Heart right ventricle (tissue), 16 donors: Measurements from ENCODE around the gene SPAG4. TPM values are rescaled to one million over a fixed set of nuclear protein-coding genes. Genes with fewer than 3 reads are reported as not detected.

Source experiments
- ATAC-seq, 8 donors: fragments of 200-7000 bp; cut with Tn5 transposase; one replicate each; pipeline ENCODE4 v1.9.1; 2020; ENCODE audit warnings: mild to moderate bottlenecking in 8 of 8, moderate library complexity in 8 of 8, moderate number of reproducible peaks in 1 of 8
- DNase-seq, 2 donors: peaks; one replicate each; pipeline ENCODE4 v3.0.0-alpha.2; 2020
- H3K27ac ChIP-seq, 10 donors: fragments of 200-600 bp; sonication (generic) in 2 of 10; one replicate each; pipeline versions ENCODE4 v1.5.0 to v1.8.0; 2020 to 2022; ENCODE audit warnings: mild to moderate bottlenecking in 3 of 10
- H3K27me3 ChIP-seq, 7 donors: fragments of 200-600 bp; one replicate each; pipeline ENCODE4 v1.8.0; 2021 to 2022; ENCODE audit warnings: mild to moderate bottlenecking in 2 of 7
- H3K36me3 ChIP-seq, 9 donors: fragments of 200-600 bp; sonication (generic) in 1 of 9; one replicate each; pipeline versions ENCODE4 v1.5.0 to v1.8.0; 2020 to 2022; ENCODE audit warnings: mild to moderate bottlenecking in 2 of 9
- H3K4me1 ChIP-seq, 9 donors: fragments of 200-600 bp; sonication (generic) in 1 of 9; one replicate each; pipeline versions ENCODE4 v1.5.0 to v1.8.0; 2020 to 2022; ENCODE audit warnings: mild to moderate bottlenecking in 4 of 9
- H3K4me3 ChIP-seq, 10 donors: fragments of 200-600 bp; sonication (generic) in 2 of 10; one replicate each; pipeline versions ENCODE4 v1.5.0 to v1.8.0; 2020 to 2022; ENCODE audit warnings: mild to moderate bottlenecking in 7 of 10, moderate library complexity in 2 of 10
- H3K9me3 ChIP-seq, 11 donors: fragments of 200-600 bp in 10 of 11; sonication (generic) in 2 of 11; one replicate each; pipeline versions ENCODE4 v1.5.0 to v1.8.0; 2013 to 2022; ENCODE audit warnings: mild to moderate bottlenecking in 2 of 11, control low read depth in 1 of 11, moderate library complexity in 1 of 11
- CTCF ChIP-seq, 9 donors: fragments of 200-600 bp; sonication (generic) in 2 of 9; IDR thresholded peaks; one replicate each; pipeline versions ENCODE4 v1.5.0 to v1.8.0; 2021 to 2022; ENCODE audit warnings: antibody characterized with exemption in 9 of 9, mild to moderate bottlenecking in 5 of 9, moderate library complexity in 1 of 9
- WGBS, 2 donors: extraction: QIAGEN DNeasy Blood & Tissue Kit; methylation state at CpG; one replicate each; pipeline ENCODE4 v1.1.7; 2013; ENCODE audit warnings: inconsistent platforms in 1 of 2; 5-methylcytosine and 5-hydroxymethylcytosine counted together
- intact Hi-C, 10 donors: fragments of 100-400 bp; cut with DNase I; formaldehyde crosslinking; loops; one replicate each; pipeline versions ENCODE4 v1.11.1 to v1.14.2; 2022
- polyA plus RNA-seq, 2 donors: library from polyadenylated mRNA; stranded (reverse); fragments of 200-250 nt; gene quantifications; one replicate each; pipeline ENCODE4 v1.2.3, GENCODE V29; 2013
- total RNA-seq, 10 donors: library from RNA; stranded (reverse); fragmentation: NEBNext Ultra II Directional in 3 of 10; extraction: Animal tissue kit (Norgen Biotek cat#: 25700) in 3 of 10; gene quantifications; one replicate each; pipeline versions ENCODE4 v1.2.1 to v1.2.4, GENCODE V29; 2021 to 2023
- donor health status: Arrhythmogenic right ventricular cardiomyopathy.
- donor health status: ischemic (EF 13 %, LVEDD 7.1; RV severe dilation, severe dysfunction).
- donor health status: healthy with polysubstance abuse.
- donor health status: DM: no; HTN: yes; CAD: no.
- donor health status: DM: no; HTN: no; CAD: no.
- donor health status: ischemic (EF 25% LVEDD 6.9; RV normal size, moderate dysfunction).
- donor health status: ischemic (EF 25% LVEDD 5.7; RV mildly dilated, moderate dysfunction).
- donor health status: healthy.
- donor health status: DM: yes; HTN: yes; CAD: no.
- donor health status: Ischemic cardiomyopathy.
- donor health status: ischemic (EF 35%, LVEDD 5.7; RV mildly dilated, moderate dysfunction).
- donor health status: nonischemic (EF 11% LVEDD 7.7; RV severe dilation, severe dysfunction).
- donor health status: DM: yes; HTN: yes; CAD: no.
- donor health status: PGD.
- donor health status: ischemic (EF 29% LVEDD 5.4; RV normal size, mild dysfunction).
- donor health status: nonischemic (EF 23%, LVEDD 6.1; RV moderate dilation, normal function).

Gene SPAG4
- total and polyA plus RNA-seq, 12 donors: 2.7 to 11.7 (median 4.3) TPM

GRCh38 chr20:35607003-35607735 is 8.5 kb upstream of the SPAG4 start:
- no peak for ATAC-seq
- TF ChIP-seq CTCF (IDR thresholded peaks at IDR 0.05): no peak
- Histone ChIP-seq H3K36me3 (no peaks in the 10 kb centered on the region), H3K27ac (no peak overlapping the region), H3K9me3 (no peaks in the 10 kb centered on the region), H3K27me3 (peaks cover 0 to 4% (median under 1%) of the 10 kb centered on the region in 7 donors), H3K4me3 (no peak overlapping the region), H3K4me1 (peaks cover 0 to 7% (median 0%) of the 10 kb centered on the region in 9 donors)
- intact Hi-C loops: loop anchor here in 1 of 10 donors (10.0 kb wide), 1 partner anchor 278 kb away; no protein-coding TSS in a partner anchor
- no peak for DNase-seq
- WGBS, 2 donors: 80 to 90% methylated on average over 14 of the region's 14 CpGs

- H3K4me3 ChIP-seq: no peak overlapping the region
- no peak for DNase-seq
- no peak for TF ChIP-seq CTCF (IDR thresholded peaks at IDR 0.05)
- H3K27ac ChIP-seq: no peak overlapping the region
- no peaks in the 10 kb centered on the region for H3K27me3 ChIP-seq
- ATAC-seq: no peak
- H3K4me1 ChIP-seq: peaks cover 2 to 12% (median 5%) of the 10 kb centered on the region in 9 donors
- no peaks in the 10 kb centered on the region for H3K36me3 ChIP-seq
- 72 to 76% methylated on average over 9 of the region's 9 CpGs for WGBS, 2 donors
- intact Hi-C loops: loop anchor here in 2 of 10 donors (10.0 kb wide), 2 partner anchors 54 to 84 kb away; partner anchors contain the start of genes CPNE1 (in 1 of the 2), NFS1 (in 1 of the 2), RBM12 (in 1 of the 2) and ROMO1 (in 1 of the 2)
- no peaks in the 10 kb centered on the region for H3K9me3 ChIP-seq
Observed at GRCh38 chr20:35610833-35611427, 4.7 kb upstream of the SPAG4 start.

- Histone ChIP-seq H3K27ac (no peak overlapping the region), H3K9me3 (no peaks in the 10 kb centered on the region), H3K36me3 (no peaks in the 10 kb centered on the region), H3K4me3 (no peak overlapping the region), H3K4me1 (peaks cover 2 to 13% (median 5%) of the 10 kb centered on the region in 9 donors), H3K27me3 (no peaks in the 10 kb centered on the region)
- ATAC-seq (no peak), DNase-seq (no peak)
- WGBS, 2 donors: 94 to 96% methylated on average over 2 of the region's 2 CpGs
- no peak for TF ChIP-seq CTCF (IDR thresholded peaks at IDR 0.05)
- intact Hi-C loops: loop anchor here in 2 of 10 donors (10.0 kb wide), 2 partner anchors 53 to 83 kb away; partner anchors contain the start of genes CPNE1 (in 1 of the 2), NFS1 (in 1 of the 2), RBM12 (in 1 of the 2) and ROMO1 (in 1 of the 2)
Observed at GRCh38 chr20:35611482-35611881, 4.1 kb upstream of the SPAG4 start.
